Activated T-cell treated with anti-CD3 and anti-CD28 coated beads for 24 hours (primary cell): ENCODE data around the gene CORO2B.

Experiments
- DNase-seq: peaks from one replicate; pipeline ENCODE4 v3.0.0-alpha.2; 2020; ENCODE audit warnings: low read depth

The CORO2B gene

DNA sequence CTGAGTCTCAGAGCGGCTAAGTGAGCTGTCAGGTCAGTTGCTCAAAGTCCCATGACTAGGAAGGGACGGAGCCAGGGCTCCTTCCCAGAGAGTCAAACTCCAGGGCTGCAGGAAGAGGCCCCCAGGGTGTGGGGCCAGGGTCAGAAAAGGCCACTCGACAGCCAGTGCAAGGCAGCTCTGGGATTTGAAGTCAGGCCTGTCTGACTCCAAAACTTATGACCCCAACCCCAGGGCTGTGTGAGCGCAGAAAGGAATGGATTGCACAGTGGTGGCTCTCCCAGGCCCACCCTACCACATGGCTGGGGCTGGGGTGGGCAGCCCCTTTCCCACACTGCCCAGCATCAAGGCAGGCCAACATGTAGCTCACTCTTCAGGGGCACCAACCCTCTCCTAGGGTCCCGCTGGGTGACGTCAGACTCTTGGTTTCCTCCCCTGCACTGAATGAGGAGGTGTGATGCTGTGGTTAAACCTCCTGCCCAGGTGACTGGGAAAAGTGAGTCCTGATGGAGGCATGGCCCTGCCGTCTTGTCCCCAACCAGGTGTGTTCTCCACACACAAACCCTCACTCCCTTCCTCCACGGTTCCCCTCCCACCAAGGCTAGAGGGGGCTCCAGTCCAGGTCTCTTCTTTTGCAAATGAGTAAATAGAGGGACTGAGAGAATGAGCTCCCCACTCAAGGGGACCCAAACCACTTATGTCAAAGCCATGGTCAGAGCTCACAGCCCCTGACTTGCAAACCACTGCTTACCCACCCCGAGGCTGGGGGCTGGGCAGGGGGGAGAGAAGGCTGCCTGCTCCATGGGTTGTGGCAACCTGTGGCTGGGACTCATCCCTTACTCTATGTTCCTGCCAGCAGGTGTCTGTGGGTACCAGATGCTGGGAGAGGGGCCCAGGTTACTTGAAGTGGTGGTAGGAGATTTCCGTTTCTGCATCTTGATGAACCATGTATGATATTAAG lies 23.8 kb upstream of the CORO2B start:
- DNase-seq = no peak

DNA sequence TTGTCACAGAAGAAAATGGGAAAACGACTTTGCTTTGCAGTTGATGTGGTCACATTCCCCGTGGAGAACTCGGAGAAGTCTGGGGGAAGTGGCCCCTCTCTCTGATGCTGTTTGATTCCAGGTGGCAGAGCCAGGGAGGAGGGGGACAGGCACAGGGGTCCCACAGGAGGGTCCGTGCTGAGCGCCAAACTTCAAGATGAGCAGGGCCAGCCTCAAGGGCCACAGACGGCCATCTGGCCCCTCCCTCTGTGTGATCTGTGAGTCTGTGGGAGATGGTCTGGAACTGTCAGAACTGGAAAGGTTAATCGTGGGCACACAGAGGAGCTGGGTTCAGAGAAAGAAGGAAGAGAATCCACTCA lies 23.1 kb upstream of the CORO2B start:
- no peak for DNase-seq

DNA sequence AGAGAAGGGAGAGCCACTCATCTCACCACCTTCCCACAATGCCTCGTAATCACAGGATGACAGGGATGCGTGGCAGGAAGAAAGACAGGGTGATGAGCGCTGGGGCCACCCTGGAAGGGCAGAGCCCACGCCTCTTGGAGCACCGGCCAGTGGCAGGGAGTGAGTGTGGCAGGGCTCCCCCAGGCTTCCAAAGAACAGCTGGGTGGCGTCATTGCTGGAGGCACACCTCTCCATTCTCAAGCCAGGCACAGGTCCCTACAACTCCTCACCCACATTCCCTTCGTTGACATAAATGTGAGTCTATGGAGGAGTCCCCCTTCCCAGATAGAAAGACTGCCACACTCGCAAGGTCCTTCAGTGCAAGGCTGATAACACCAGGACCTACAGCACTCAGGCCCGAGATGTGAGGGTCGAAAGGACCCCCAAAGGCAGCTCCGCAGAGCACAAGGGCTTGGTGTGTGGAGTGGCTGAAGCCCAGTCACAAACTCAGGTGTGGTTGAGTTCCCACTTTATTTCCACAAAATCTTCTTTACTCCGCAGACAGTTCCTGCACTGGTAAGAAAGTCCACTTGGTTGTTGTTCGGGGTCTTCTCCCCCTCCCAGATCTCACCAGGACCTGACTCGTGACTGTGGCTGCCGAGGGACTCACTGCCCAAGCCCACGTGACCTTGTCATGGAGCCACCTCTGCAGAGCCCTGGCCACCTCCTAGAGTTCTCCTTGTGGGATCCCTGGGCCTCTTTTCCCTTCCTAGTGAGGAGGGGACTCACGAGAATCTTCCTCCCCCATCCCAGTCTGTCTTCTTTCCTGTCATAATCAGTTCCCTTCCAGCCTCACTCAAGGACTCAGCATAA lies 22.4 kb upstream of the CORO2B start:
- no peak for DNase-seq

DNA sequence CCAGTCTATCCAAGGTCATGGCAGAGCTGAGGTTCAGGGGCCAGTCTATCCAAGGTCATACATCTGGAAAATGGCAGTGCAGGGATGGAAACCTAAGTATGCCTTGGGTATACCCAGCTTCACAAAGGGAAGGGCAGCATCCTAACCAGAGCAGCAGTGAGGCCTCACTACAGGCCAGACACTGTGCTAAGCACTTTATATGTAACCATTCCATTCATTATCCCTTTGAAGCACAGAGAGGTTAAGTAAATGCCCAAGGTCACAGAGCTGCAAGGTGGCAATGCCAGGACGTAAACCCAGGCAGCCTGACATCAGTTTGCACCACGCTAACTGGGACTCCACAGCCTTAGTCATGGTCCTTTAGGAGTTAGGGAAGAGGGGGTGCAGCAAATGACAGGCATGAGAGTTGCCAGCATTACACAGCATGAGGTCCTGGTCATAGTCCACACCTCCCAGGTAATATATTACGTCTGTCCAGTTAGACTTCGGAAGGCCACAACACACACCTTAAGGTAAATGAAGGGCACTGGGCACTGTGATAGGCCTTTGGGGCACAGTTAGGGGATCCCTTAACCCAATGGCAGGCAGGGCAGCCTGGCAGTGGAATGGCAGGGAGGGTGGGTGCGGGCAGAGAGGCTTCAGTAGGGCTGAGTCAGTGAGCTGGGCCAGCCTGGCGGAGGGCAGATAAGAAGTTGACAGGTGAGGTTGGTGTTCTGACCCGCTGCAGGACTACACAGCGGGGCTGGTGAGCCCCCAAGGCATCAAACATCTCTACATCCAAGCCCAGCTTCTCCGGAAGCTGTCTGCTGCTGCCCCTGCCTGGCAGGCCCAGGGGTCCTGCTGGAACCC lies 21.1 kb upstream of the CORO2B start:
- DNase-seq = no peak

DNA sequence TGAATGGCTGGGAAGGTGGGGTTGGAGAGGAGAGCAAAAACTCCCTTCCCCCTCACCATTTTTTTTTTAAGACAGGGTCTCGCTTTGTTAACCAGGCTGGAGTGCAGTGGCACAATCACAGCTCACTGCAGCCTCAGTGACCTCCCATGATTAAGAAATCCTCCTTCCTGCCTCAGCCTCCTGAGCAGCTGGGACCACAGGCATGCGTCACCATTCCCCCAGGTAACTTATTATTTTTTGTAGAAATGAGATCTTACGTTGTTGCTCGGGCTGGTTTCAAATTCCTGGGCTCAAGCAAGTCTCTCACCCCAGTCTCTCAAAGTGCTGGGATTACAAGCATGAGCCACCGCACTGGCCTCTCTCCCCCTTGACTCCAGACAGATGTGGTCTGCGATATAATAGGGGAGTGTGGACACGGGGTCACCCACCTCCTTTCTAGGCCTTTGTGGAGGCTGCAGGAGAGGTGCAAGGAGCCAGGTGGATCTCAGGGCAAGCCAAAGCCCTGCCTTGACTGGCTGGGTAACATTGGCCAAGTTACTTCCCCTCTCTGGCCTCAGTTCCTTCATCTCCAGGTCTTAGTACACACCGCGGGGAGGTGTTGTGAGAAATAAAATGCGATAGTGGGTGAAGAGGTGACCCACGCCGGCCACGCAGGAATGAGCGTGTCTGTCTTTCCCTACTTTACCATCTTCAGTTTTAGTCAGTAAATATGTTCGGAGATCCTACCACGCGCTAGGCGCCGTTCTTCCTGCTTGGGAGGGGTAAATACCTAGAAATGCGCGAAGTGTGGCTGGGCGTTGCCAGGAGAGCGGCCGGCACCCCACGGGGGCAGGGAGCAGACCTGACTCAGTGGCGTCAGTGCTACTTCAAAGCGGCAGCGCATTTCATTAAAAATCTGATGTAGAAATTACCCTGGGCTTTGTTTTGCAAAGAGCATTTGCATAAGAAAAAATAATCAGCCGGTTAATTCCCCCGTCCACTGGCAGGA lies 20.2 kb upstream of the CORO2B start:
- no peak for DNase-seq

DNA sequence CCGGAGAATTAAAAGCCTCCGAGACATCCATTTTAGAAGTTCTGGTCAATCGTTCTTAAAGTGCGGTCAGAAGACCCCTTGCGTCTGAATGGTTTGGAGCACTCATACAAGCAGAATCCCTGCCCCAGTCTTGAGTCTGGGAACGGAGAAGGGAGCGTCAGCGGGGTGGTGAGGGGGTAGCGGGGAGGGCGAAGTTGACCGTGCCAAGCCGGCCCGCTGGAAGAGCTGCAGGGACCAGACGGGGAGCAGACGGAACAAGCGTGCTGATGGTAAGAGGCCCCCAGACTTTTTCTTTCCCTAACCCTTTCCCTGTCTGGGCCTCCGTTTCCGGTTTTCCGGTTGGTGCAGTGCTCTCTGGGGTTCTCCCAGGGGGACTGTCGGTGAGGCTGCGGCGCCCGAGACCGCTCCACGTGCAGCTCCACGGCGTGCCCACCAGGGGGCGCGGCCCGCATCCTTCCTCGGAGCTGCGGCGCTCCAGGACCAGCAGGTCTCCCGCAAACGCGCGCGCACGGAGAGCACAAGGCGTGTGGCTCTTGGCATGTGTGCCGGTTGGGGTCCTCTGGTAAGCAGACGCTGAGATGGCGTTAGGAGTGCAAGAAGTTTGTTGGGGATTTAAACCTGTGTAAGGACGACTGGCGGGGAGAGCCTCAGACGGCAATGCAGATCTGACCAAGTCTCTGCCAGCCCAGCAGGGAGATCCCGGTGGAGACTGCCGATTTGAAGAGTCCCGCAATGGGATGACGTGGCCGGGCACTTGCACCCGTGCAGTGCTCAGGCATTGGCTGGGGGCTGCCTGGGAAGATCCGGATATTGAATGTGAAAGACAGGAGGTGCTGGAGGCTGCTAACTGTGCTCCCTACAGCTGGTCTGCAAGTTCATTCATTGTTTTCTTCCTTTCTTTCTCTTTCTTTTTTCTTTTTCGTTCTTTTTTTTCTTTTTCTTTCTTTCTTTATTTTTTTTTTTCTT lies 19.2 kb upstream of the CORO2B start:
- DNase-seq = peak; percentile 68

DNA sequence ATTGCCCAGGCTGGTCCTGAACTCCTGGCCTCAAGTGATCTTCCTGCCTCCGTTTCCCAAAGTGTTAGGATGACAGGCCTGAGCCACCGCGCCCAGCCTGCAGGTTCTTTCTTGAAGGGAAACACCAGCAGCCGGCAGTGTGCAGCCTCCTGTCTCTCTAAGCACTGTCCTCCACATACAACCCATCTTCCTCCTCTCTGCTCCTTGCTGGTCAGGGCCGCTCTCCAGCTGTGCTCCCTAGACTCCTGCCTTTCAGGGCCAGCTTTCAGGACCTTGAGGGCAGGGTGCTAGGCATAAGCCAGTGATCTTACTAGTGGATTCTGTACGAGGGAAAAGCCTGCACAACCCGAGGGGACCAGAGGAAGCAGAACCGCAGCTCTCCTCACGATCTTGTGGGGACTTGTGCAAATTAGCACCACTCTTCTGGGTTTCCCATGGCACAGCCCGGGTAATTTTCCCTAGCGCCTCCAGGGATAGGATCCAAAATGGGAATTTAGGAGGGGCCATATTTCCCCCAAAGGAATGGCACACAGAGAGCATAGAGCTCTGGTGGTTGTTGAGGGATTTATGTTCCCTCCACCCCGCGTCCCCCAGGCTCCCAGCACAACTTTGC lies 18.2 kb upstream of the CORO2B start:
- no peak for DNase-seq

DNA sequence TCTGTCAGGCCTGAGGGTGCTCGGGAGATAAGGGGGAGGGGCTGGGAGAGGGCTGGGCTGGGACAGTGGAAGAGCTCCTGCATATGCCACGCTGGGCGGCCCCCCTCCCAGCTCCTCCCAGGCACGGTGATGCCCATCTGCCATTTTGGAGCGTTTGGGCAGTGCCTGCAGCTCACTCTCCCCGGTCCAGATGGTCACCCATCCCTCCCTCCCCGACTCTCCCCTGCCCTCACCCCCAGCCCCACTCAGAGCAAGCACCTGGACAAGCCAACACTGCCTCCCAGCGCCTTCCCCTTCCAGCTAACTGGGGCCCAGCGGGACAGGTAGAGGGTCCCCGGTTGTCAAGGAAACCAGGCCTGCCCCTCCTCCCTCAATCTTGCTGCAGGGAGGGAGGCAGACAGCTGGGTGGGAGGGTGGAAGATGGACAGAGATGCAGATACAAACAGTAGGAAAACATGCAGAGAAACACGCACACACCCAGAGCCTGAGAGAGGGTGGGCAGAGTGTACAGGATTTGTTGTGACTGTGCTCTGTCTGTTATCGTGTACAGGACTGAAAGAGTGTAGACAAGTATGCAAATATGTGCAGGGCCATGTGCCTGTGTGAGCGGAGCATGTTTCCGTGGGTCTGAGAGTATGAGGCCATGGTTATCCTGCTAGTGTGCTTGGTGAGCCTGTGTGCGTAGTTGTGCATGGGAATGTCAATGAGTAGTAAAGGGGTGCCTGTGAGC lies 17.5 kb upstream of the CORO2B start:
- no peak for DNase-seq

DNA sequence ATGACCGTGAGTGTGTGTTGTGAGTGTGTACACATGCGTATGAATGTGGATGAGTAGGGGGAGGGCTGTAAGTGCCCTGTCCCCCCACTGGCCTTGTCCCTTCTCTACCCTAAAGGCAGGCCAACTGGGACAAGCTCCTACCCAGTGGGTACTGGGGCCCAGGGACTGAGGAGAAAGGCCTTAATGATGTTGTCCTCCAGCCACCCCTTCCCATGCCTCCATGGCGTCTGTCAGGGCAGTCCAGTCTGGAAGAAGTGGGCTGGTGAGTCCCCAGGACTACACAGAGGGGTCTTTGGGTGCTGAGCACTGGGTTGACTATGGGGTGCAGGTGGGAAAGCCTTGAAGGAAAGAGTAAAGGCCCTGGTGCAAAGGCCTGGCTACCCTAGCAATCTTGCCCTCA lies 16.9 kb upstream of the CORO2B start:
- no peak for DNase-seq

DNA sequence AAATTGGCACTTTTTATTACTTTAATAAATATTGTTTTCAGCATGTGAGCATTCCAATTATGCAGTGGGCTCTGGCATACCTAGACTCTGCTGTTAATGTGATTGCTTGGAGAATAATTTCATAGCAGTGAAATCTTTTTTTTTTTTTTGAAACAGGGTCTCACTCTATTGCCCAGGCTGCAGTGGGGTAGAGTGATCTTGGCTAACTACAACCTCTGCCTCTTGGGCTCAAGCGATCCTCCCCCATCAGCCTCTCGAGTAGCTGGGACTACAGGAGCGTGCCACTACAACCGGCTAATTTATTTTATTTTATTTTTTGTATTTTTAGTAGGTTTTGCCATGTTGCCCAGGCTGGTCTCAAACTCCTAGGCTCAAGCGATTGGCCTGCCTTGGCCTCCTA lies 14.6 kb upstream of the CORO2B start:
- no peak for DNase-seq

DNA sequence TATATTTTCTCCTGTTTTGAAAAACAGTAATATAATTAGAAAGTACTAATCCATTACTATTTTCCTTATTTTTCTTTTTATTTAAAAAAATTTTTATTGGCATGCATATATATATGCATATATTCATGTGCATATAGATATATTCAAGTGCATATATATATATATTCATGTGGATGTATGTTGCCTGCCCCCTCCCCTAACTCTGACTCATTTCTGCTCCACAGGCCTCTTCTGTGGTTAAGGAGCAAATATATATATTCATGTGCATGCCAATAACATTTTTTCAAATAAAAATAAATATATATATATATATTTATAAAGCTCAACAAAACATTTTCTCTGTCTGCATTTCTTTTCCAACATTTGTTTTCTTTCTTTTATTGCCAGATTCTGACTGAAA lies 13.6 kb upstream of the CORO2B start:
- DNase-seq = no peak

DNA sequence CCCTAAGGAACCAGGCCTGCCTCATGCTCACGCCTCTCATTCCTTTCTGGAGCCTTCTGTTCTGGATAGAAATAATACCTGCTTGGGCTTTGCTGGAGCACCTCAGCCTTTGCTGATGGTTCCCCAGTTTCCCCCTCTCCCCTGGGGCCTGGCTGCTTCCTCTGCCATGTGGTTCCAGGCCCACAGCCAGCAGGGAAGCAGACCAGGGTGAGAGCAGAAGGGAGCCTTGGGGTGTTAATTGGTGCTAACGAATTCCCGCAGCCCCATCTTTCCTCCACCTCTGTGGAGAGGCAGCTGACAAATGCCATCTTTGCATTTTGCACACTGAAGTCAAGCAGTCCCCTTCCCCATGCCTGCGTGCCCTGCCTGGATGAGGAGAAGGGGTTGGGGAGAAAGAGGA lies 13.1 kb upstream of the CORO2B start:
- DNase-seq = no peak

DNA sequence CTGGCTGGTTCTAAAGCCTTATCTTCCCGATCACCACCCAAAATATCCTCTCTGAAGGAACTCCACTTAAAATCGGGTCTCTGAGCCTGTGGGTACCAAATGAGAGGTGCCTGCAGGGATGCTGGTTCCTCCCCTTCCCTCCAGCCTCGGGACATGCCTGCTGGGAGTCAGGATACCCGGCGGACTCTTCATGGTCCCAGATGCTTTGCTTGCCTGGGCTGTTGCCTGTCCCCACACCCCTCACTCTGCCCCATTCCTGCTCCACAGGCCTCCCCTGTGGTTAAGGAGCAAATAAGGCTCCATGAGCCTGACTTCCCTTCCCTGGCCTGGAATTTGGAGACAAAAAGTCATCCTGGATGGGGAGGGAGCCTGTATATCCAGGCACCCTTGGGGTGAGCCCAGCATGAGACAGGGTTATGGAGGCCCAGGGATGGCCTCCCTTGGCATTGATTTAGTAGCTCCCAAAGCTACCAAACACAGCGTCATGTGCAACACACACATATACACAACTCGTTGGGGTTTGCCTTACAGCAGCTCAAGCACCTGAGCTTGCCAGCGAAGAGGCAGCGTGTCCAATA lies 12.3 kb upstream of the CORO2B start:
- DNase-seq = no peak

DNA sequence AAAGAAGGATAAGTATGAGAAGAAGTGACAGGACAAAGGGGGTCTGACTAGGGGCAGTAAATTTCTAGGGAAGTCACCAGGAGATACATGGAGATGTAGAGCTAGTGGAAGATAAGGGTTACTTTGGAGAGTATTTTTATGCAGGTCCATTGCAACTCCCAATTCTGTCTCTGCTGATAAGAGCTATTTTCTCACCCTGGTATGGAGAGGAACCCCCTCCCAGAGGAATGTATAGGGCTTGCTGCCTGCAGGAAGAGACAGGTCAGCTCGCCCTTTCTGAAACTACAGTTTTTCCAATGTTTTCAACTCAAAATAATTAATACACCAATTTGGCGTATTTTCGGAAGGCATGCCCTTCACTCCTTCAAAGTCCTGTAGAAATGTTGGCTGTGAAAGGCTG lies 11.4 kb upstream of the CORO2B start:
- no peak for DNase-seq

DNA sequence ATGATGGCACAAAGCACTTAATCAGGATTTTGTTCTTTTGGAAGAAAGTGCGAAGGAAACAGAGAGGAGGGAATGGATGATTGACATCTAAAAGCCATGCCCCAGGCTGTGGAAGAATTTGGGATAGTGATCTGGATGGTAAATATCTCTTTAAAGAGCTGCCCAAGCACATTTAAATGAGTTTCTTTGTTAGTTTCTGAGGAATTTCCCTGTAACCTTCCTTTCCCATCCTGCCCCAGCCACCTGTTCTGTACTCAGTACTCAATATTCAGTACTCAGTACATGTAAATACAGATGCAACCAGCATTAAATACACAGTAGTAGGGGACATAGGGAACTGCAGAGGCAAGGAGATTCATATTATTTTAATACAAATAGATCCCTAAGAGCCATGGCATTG lies 7.8 kb upstream of the CORO2B start:
- DNase-seq = no peak

DNA sequence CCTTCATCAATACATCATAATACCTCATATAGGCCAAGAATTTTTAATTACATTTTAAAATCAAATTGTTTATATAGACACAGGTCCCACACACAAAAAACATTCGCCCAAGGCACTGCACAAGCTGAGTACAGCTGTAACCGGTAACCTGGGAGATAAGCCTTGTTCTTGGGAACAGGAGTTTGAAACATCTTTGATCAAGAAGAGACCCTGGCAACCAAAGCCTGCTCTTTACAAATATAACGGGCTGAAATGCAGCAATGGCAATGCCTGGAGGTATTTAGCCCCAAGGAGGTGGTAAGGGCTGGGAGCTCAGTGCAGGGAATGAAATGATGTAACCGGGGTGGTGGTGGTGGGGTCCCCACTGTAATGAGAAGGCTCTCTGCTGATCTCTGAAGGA lies 7.2 kb upstream of the CORO2B start:
- no peak for DNase-seq

DNA sequence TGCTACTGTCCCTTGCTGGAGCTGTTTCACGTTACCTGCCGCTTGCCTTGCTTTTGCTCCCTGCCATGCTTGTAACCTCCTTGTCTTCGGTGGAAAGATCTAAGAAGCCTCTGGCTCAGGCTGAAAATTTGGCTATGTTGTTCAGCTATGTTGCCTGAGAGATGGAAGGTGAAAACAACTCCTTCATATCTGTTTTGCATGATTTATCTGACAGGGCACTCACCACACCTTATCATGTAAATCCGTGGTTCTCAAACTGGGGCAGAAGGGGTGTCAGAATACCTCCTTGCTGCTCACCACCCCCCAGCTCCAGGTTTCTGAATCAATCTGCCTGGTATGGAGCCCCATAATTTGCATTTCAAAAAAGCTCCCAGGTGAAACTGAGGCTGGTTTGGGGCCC lies 6.5 kb upstream of the CORO2B start:
- no peak for DNase-seq

DNA sequence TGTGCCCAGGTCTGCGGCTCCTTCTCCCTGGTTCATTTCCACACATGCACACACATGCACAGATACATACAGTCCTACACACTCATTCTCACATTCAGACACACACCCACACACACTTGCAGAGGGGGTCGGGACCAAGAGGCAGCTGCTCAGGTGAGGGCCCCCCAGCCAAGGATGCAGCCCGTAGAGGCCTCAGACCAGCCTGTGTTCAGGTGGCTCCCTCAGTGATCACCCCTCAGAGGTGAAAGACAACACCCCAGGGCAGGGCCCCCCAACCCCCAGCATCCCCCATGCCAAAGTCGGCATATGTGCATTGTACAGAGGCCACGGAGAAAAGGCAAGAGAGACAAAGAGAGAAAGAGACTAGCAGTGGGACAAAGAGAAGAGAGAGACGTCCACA lies 5.9 kb upstream of the CORO2B start:
- no peak for DNase-seq
